B cell (primary cell): ENCODE results near the gene ACSF2. TPM values are rescaled to one million over a fixed set of nuclear protein-coding genes. Genes with fewer than 3 reads are reported as not detected.

ENCODE experiments used
- ATAC-seq: fragments of 200-7000 bp; cut with Tn5 transposase; one replicate; pipeline ENCODE4 v1.10.0; 2021; ENCODE audit warnings: low read depth, mild to moderate bottlenecking, moderate number of reproducible peaks, moderate library complexity
- CTCF ChIA-PET: fragments of 350-600 bp; sonication (Branson Sonifier 250); formaldehyde crosslinking; loops from one replicate; lab custom pipeline; 2021; ENCODE audit warnings: antibody characterized with exemption, inconsistent platforms; lab: Charles Lee
- POLR2A ChIA-PET: fragments of 350-600 bp; sonication (Branson Sonifier 250); formaldehyde crosslinking; loops from one replicate; lab custom pipeline; 2021; ENCODE audit warnings: antibody characterized with exemption; lab: Charles Lee
- DNase-seq: peaks from one replicate; pipeline ENCODE4 v3.0.0; 2013
- H2AFZ ChIP-seq: 2 replicates; pipeline ENCODE4 v1.6.1; 2012; ENCODE audit warnings: mild to moderate bottlenecking, low read depth, low read length; ENCODE audit not compliant: insufficient read depth, poor library complexity, severe bottlenecking
- H3K27ac ChIP-seq, 2 donors: 1 replicate in 1 of 2; 2 replicates in 1 of 2; pipeline ENCODE4 v1.5.1; 2012 to 2013; ENCODE audit warnings: low read length in 2 of 2, mild to moderate bottlenecking in 2 of 2, moderate library complexity in 1 of 2
- H3K27me3 ChIP-seq, 4 experiments: fragments of 200-600 bp in 1 of 4; sonication (generic) in 1 of 4; replicated peaks in 1 of 4; 1 replicate in 2 of 4; 2 replicates in 2 of 4; pipeline versions ENCODE4 v1.6.1 to v1.7.0; 2013 to 2016; ENCODE audit warnings: low read length in 3 of 4, mild to moderate bottlenecking in 2 of 4, mixed read lengths in 1 of 4, moderate library complexity in 1 of 4; ENCODE audit not compliant: insufficient read depth in 4 of 4, control insufficient read depth in 3 of 4; ENCODE audit errors: control extremely low read depth in 1 of 4
- H3K36me3 ChIP-seq, 2 experiments: replicated peaks in 1 of 2; 1 replicate in 1 of 2; 2 replicates in 1 of 2; pipeline versions ENCODE4 v1.6.1 to v1.7.1; 2013; ENCODE audit warnings: low read length in 1 of 2; ENCODE audit not compliant: insufficient read depth in 2 of 2, control insufficient read depth in 1 of 2; ENCODE audit errors: control extremely low read depth in 1 of 2, extremely low read depth in 1 of 2
- H3K4me1 ChIP-seq, 2 donors: fragments of 200-600 bp in 1 of 2; sonication (generic) in 1 of 2; 1 replicate in 1 of 2; 2 replicates in 1 of 2; pipeline versions ENCODE4 v1.5.1 to v1.6.1; 2013 to 2017; ENCODE audit warnings: low read length in 2 of 2; ENCODE audit not compliant: control insufficient read depth in 2 of 2, insufficient read depth in 2 of 2
- H3K4me2 ChIP-seq: replicated peaks from 2 replicates; pipeline ENCODE3; 2012; ENCODE audit warnings: mild to moderate bottlenecking, low read depth, low read length; ENCODE audit not compliant: poor library complexity, severe bottlenecking
- H3K4me3 ChIP-seq, 5 experiments: fragments of 200-600 bp in 1 of 5; sonication (generic) in 1 of 5; 1 replicate in 3 of 5; 2 replicates in 2 of 5; pipeline versions ENCODE4 v1.5.1 to v1.7.0; 2011 to 2016; ENCODE audit warnings: low read length in 4 of 5, mild to moderate bottlenecking in 4 of 5, low read depth in 2 of 5, control low read depth in 1 of 5, moderate library complexity in 1 of 5; ENCODE audit not compliant: insufficient read depth in 1 of 5; ENCODE audit errors: control extremely low read depth in 1 of 5, extremely low read depth in 1 of 5
- H3K79me2 ChIP-seq: fragments of 200-600 bp; sonication (generic); one replicate; pipeline ENCODE4 v1.6.0; 2016; ENCODE audit warnings: low read length; ENCODE audit not compliant: control insufficient read depth, insufficient read depth
- H3K9ac ChIP-seq: fragments of 200-600 bp; sonication (generic); 2 replicates; pipeline ENCODE4 v1.6.1; 2017; ENCODE audit warnings: mild to moderate bottlenecking, low read length, moderate library complexity
- H3K9me3 ChIP-seq, 3 donors: one replicate each; pipeline versions ENCODE4 v1.6.1 to v1.7.1; 2013; ENCODE audit warnings: low read length in 2 of 3; ENCODE audit not compliant: control insufficient read depth in 2 of 3, insufficient read depth in 1 of 3; ENCODE audit errors: control extremely low read depth in 1 of 3
- H4K20me1 ChIP-seq: 2 replicates; pipeline ENCODE4 v1.6.0; 2012; ENCODE audit warnings: mild to moderate bottlenecking, low read length; ENCODE audit not compliant: insufficient read depth, control insufficient read depth, poor library complexity, severe bottlenecking
- H3K27ac Mint-ChIP-seq: one replicate; pipeline ENCODE4 v1.8.0; 2021; ENCODE audit warnings: mixed read lengths
- H3K27me3 Mint-ChIP-seq: one replicate; pipeline ENCODE4 v1.8.0; 2021; ENCODE audit warnings: mixed read lengths
- H3K4me1 Mint-ChIP-seq: one replicate; pipeline ENCODE4 v1.8.0; 2021; ENCODE audit warnings: mixed read lengths
- H3K4me3 Mint-ChIP-seq: one replicate; pipeline ENCODE4 v1.8.0; 2021; ENCODE audit warnings: mixed read lengths
- H3K9me3 Mint-ChIP-seq: one replicate; pipeline ENCODE4 v1.8.0; 2022; ENCODE audit warnings: mixed read lengths; ENCODE audit not compliant: insufficient read depth
- EZH2 ChIP-seq: IDR thresholded peaks from 2 replicates; pipeline ENCODE4 v1.6.1; 2012; ENCODE audit warnings: borderline replicate concordance, low read depth, mild to moderate bottlenecking, moderate library complexity, low read length; ENCODE audit not compliant: insufficient read depth, poor library complexity, severe bottlenecking
- WGBS: methylation state at CpG from one replicate; pipeline ENCODE4 v1.1.5; 2013; ENCODE audit warnings: missing lambda C conversion rate; ENCODE audit not compliant: insufficient coverage; 5-methylcytosine and 5-hydroxymethylcytosine counted together
- intact Hi-C: fragments of 100-400 bp; cut with micrococcal nuclease; formaldehyde crosslinking; loops from one replicate; pipeline ENCODE4 v1.10.0; 2022
- polyA plus RNA-seq: library from polyadenylated mRNA; depleted of rRNA; stranded (reverse); fragments of >200 nt; gene quantifications from 2 replicates; pipeline ENCODE4 v1.2.3, GENCODE V29; 2012
- total RNA-seq, 2 donors: library from RNA; stranded (reverse); fragments of 120-200 nt in 1 of 2; gene quantifications; 1 replicate in 1 of 2; 2 replicates in 1 of 2; pipeline versions ENCODE4 v1.2.3 to v1.2.4, GENCODE V29; 2013 to 2022
- TF ChIP-seq, protein P1 (sequence below): fragments of 200-600 bp; IDR thresholded peaks from one replicate; pipeline ENCODE4 v1.8.0; 2022; ENCODE audit warnings: antibody characterized with exemption, mild to moderate bottlenecking

Gene ACSF2
- total and polyA plus RNA-seq, 2 donors (not counting 1 experiment from before 2014, with no cell fraction given), result 59.6 to 66.1 TPM

GRCh38 chr17:50444841-50445715, 19.1 kb downstream of the ACSF2 start:
- Histone ChIP-seq H3K9me3 (no peaks in the 10 kb centered on the region), H3K4me2 (no peak overlapping the region), H3K79me2 (peaks cover 23% of the 10 kb centered on the region), H3K27ac (no peak overlapping the region), H3K4me1 (no peaks in the 10 kb centered on the region), H4K20me1 (no peaks in the 10 kb centered on the region), H3K4me3 (no peak overlapping the region), H3K27me3 (no peaks in the 10 kb centered on the region), H3K36me3 (peaks cover 0 to 2% of the 10 kb centered on the region in 2 experiments), H3K9ac (no peak overlapping the region), H2AFZ (no peak overlapping the region)
- Mint-ChIP-seq H3K27ac (no peak overlapping the region), H3K4me1 (no peaks in the 10 kb centered on the region), H3K27me3 (no peaks in the 10 kb centered on the region), H3K4me3 (no peak overlapping the region), H3K9me3 (no peaks in the 10 kb centered on the region)
- ATAC-seq, result no peak
- intact Hi-C loops, result no loop called here
- 95% methylated on average over 5 of the region's 6 CpGs for WGBS
- CTCF ChIA-PET, result interaction anchor here (1.5 to 1.6 kb wide), 2 partner anchors 12 to 49 kb away, joined by 3 read pairs; partner anchors contain the start of gene LRRC59
- no peak for DNase-seq
- TF ChIP-seq EZH2, result no peak
- TF ChIP-seq, protein P1, sequence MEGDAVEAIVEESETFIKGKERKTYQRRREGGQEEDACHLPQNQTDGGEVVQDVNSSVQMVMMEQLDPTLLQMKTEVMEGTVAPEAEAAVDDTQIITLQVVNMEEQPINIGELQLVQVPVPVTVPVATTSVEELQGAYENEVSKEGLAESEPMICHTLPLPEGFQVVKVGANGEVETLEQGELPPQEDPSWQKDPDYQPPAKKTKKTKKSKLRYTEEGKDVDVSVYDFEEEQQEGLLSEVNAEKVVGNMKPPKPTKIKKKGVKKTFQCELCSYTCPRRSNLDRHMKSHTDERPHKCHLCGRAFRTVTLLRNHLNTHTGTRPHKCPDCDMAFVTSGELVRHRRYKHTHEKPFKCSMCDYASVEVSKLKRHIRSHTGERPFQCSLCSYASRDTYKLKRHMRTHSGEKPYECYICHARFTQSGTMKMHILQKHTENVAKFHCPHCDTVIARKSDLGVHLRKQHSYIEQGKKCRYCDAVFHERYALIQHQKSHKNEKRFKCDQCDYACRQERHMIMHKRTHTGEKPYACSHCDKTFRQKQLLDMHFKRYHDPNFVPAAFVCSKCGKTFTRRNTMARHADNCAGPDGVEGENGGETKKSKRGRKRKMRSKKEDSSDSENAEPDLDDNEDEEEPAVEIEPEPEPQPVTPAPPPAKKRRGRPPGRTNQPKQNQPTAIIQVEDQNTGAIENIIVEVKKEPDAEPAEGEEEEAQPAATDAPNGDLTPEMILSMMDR, result no peak
- POLR2A ChIA-PET, result interaction anchor here (1.4 kb wide), 1 partner anchor 48 kb away, joined by 3 read pairs; the partner anchor contains the start of gene LRRC59
